NCI-H345 (cell line): ENCODE measurements around the gene ST6GAL1.
"Not testable (repeated sequence)": the region's sequence is repeated elsewhere in the genome, so short reads cannot be mapped to it uniquely, and the experiment has no call there.

Experiments used
- DNase-seq: peaks from one replicate; lab custom pipeline; 2025; lab: John Stamatoyannopoulos, UW

The ST6GAL1 gene

GRCh38 chr3:186940967-186941366, 10.6 kb downstream of the ST6GAL1 start:
- DNase-seq, result no peak

- no peak for DNase-seq
Observed at GRCh38 chr3:186942168-186942567, 11.8 kb downstream of the ST6GAL1 start.

GRCh38 chr3:186945255-186945823, 15.0 kb downstream of the ST6GAL1 start:
- DNase-seq, result no peak

GRCh38 chr3:186946756-186947375, 16.5 kb downstream of the ST6GAL1 start:
- DNase-seq, result peak; percentile 37

GRCh38 chr3:186949281-186949982, 19.1 kb downstream of the ST6GAL1 start:
- DNase-seq, result no peak

GRCh38 chr3:186950402-186951093, 20.2 kb downstream of the ST6GAL1 start:
- no peak for DNase-seq

GRCh38 chr3:186951640-186952552, 21.6 kb downstream of the ST6GAL1 start:
- DNase-seq, result no peak

- DNase-seq, result no peak
Observed at GRCh38 chr3:186953011-186953487, 22.7 kb downstream of the ST6GAL1 start.

- not testable (repeated sequence) for DNase-seq
Observed at GRCh38 chr3:186953992-186954699, 23.8 kb downstream of the ST6GAL1 start.

GRCh38 chr3:186955898-186956696, 25.8 kb downstream of the ST6GAL1 start:
- no peak for DNase-seq

- no peak for DNase-seq
Observed at GRCh38 chr3:186959029-186959624, 28.8 kb downstream of the ST6GAL1 start.

- DNase-seq, result no peak
Observed at GRCh38 chr3:186960347-186960746, 30.0 kb downstream of the ST6GAL1 start.

- no peak for DNase-seq
Observed at GRCh38 chr3:186962445-186962844, 32.1 kb downstream of the ST6GAL1 start.

GRCh38 chr3:186963636-186964035, 33.3 kb downstream of the ST6GAL1 start:
- DNase-seq, result no peak

- no peak for DNase-seq
Observed at GRCh38 chr3:186964071-186964470, 33.7 kb downstream of the ST6GAL1 start.

- DNase-seq, result no peak
Observed at GRCh38 chr3:186964616-186965015, 34.3 kb downstream of the ST6GAL1 start.

- no peak for DNase-seq
Observed at GRCh38 chr3:186965141-186965879, 35.0 kb downstream of the ST6GAL1 start.

- no peak for DNase-seq
Observed at GRCh38 chr3:186966406-186966805, 36.1 kb downstream of the ST6GAL1 start.

- DNase-seq, result not testable (repeated sequence)
Observed at GRCh38 chr3:186967236-186967635, 36.9 kb downstream of the ST6GAL1 start.
